GM18498 (cell line): ENCODE measurements around the gene RAP1A.
"Not testable (repeated sequence)": the region's sequence is repeated elsewhere in the genome, so short reads cannot be mapped to it uniquely, and the experiment has no call there.

ENCODE experiments used
- ATAC-seq: cut with Tn5 transposase; IDR thresholded peaks from one replicate; pipeline ENCODE4 v1.9.1; 2021; ENCODE audit warnings: mild to moderate bottlenecking, moderate library complexity; ENCODE audit not compliant: unreplicated experiment

Gene RAP1A

GRCh38 chr1:111735321-111735720, 115.7 kb downstream of the RAP1A start:
- no peak for ATAC-seq

GRCh38 chr1:111735858-111736544, 116.4 kb downstream of the RAP1A start:
- ATAC-seq: no peak

GRCh38 chr1:111736548-111737215, 117.1 kb downstream of the RAP1A start:
- ATAC-seq: no peak

GRCh38 chr1:111737216-111738132, 117.9 kb downstream of the RAP1A start:
- no peak for ATAC-seq

- ATAC-seq: no peak
Observed at GRCh38 chr1:111738133-111738435, 118.5 kb downstream of the RAP1A start.

- peak; percentile 57 for ATAC-seq
Observed at GRCh38 chr1:111738436-111739193, 119.0 kb downstream of the RAP1A start.

GRCh38 chr1:111739194-111739924, 119.8 kb downstream of the RAP1A start, which contains the start of gene INKA2:
INKA2 (minus strand) TSS chr1:111739395; CDS start chr1:111739242, 153 bp downstream.
- peak; percentile 85 for ATAC-seq

GRCh38 chr1:111739925-111740765, 120.6 kb downstream of the RAP1A start:
- no peak for ATAC-seq

- not testable (repeated sequence) for ATAC-seq
Observed at GRCh38 chr1:111742292-111742691, 122.7 kb downstream of the RAP1A start.

GRCh38 chr1:111742938-111743549, 123.5 kb downstream of the RAP1A start:
- ATAC-seq: no peak

GRCh38 chr1:111743679-111744101, 124.1 kb downstream of the RAP1A start:
- ATAC-seq: no peak

- no peak for ATAC-seq
Observed at GRCh38 chr1:111745675-111746613, 126.4 kb downstream of the RAP1A start.

- no peak for ATAC-seq
Observed at GRCh38 chr1:111746614-111746999, 127.0 kb downstream of the RAP1A start.

GRCh38 chr1:111747282-111747734, 127.7 kb downstream of the RAP1A start:
- ATAC-seq: no peak

GRCh38 chr1:111747947-111748346, 128.4 kb downstream of the RAP1A start:
- ATAC-seq: no peak

- ATAC-seq: no peak
Observed at GRCh38 chr1:111749628-111750027, 130.0 kb downstream of the RAP1A start.

- no peak for ATAC-seq
Observed at GRCh38 chr1:111750856-111751255, 131.3 kb downstream of the RAP1A start.
